GM19239 (cell line): ENCODE data around the gene PPP1R37.
A peak's percentile ranks its signal among the peaks of the same experiment; 100 is the strongest.

Source experiments
- DNase-seq: peaks from one replicate; pipeline ENCODE4 v3.0.0; 2011; ENCODE audit warnings: low spot score; ENCODE audit not compliant: insufficient read length
- FAIRE-seq: peaks from 2 replicates; lab custom pipeline; 2011; peaks lifted over from hg19 to GRCh38; lab: Jason Lieb, UNC

The PPP1R37 gene

GRCh38 chr19:45162608-45163143, 69.7 kb downstream of the PPP1R37 start:
- no peak for FAIRE-seq
- DNase-seq: no peak

DNA sequence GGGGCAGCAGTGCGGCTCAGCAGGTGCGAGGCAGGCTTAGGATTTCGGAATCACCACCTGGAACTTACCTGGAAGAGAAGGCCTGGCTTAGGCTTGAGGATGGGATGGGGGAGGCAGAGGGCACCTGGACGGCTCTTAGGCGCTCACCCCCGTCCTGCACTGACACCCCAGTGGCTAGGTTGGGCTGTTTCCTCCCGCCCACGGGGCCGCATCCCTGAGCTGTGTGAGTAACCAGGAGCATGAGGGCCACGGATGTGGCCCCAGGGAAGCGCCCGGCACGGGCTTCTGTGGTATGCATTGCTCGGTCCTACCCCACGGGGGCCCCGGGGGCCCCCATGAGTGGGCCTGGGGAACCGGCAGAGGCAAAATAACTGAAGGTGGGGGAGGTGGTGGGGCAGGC, 70.2 kb downstream of the PPP1R37 start:
- DNase-seq: no peak
- no peak for FAIRE-seq

- FAIRE-seq (no peak), DNase-seq (no peak)
Measured at GRCh38 chr19:45163751-45164460, 70.9 kb downstream of the PPP1R37 start.

DNA sequence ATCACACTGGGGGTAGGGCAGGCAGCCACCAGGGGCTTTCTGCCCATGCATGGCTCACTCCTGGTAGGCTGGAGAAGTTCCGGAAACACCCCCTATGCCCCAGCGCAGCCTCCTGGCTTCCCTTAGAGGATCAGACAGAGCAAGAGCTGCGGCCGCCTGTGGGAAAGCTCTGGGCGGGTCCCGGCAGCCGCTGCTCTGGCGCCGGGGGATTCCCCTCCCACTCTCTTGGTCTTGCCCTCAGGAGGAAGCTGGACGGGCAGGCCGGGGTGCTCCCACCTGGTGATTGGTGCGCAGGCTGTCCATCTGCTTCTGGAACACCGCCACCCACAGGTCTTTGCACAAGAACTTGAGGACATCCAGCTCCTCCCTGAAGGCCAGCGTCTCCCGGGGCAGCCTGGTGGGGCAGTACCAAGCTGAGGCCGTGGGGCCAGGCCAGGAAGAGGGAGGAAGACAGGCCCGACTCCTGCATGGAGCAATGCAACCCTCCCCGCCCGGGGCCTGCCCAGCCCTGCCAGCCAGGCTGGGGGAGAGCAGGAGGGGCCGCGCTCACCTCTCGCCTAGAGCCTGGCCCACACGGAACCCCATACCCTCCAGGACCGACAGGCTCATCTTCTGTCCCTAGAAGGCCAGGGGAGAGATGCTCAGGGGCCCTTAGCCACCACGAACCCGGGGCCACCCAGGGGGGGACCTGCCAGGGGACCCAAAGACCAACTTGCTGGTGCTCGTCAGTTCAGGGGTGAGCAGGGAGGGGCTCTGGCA, 71.8 kb downstream of the PPP1R37 start:
- FAIRE-seq: peak; percentile 93
- DNase-seq: peak; percentile 83

DNA sequence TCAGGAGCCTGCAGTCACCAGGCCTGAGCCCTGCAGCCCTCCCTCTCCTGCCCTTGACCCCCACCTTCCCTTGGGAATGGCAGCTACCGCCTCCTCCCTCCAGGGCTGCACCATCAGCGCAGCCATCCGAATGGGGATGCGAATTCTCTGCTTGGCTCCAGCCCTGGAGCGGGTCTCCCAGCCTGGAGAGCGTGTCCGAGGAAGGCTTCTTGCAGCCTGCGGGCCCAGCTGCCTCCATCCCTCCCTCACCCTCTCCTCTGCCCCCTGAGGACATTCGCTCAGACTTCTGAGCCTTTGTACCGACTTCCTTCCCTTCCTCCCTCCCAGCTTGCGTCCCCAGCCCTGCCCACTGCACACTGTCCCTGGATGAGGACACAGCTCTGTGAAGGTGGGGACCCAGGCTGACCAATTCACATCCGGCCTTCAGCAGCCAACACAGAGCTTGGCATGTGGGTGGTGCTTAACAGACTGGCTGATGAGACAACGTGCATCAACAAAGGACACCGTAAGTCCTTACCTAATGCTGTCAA, 73.8 kb downstream of the PPP1R37 start:
- FAIRE-seq (no peak), DNase-seq (no peak)

DNA sequence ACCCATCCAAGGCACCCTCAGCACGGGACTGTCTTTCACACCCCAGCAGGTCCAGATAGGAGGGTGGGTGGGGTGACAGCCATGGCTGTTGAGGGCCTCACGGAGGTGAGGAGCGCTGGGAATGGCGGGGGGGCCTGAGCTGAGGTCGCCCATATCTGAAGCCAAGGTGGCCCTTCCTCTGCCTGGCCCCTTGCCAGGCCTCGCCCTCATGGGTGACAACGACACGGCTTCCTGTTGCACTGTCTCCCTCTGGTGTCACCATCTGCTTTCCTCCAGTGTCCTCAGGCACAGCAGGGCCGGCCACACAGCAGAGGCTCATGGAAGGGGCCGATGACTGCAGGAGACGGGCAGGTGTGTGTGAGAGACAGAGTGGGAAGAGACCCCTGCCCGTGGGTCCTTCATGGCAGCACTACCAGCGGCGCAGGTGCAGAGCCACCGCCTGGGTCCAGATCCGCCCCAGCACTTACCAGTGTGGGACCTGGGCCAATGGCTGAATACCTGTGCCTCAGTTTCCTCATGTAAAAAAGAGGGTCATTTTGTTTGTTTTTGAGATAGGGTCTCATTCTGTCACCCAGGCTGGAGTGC, 75.9 kb downstream of the PPP1R37 start:
- DNase-seq (no peak), FAIRE-seq (no peak)

GRCh38 chr19:45169602-45170001, 76.6 kb downstream of the PPP1R37 start:
- FAIRE-seq (no peak), DNase-seq (no peak)

GRCh38 chr19:45170146-45171106, 77.4 kb downstream of the PPP1R37 start:
- no peak for DNase-seq
- FAIRE-seq: no peak

- FAIRE-seq (no peak), DNase-seq (no peak)
Measured at GRCh38 chr19:45171211-45171623, 78.2 kb downstream of the PPP1R37 start.

DNA sequence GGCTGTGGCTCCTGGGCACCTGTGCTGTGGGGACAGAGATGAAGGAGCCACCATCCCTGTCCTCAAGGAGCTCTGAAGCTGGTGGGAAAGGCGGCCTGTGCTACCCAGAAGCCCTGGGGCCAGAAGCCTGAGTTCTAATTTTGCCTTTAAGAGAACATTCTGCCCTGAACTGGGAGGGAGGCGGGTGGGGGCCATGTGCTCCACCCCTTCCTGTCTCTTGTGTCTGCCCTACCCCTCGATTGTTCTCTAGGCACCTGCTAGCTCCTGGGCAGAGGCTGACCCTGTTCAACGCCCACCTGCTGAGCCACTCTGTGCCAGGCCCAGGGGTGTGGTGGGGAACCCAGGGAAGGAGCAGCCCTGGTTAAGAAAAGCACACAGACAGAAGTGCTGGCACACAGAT, 79.2 kb downstream of the PPP1R37 start:
- FAIRE-seq (no peak), DNase-seq (no peak)

- FAIRE-seq (no peak), DNase-seq (no peak)
Measured at GRCh38 chr19:45172611-45173208, 79.7 kb downstream of the PPP1R37 start.

DNA sequence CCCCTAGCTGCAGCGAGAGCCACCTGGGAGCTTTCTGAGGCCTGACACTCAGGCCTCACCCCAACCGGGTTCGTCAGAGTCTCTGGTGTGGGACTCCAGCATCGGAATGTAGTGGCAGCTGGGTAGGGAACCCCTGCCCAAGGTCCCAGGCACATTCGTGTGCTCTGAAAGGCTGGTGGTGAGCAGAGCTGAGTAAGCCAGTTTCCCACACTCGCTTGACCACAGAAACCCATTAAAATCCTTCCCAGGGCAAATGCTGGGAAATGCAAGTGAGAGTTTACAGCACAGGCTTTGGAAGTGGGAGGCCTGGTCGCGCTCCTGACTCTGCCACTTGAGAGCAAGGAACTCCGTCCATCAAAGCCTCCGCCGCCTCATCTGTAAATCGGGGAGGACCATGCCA, 80.8 kb downstream of the PPP1R37 start:
- FAIRE-seq (no peak), DNase-seq (no peak)

- DNase-seq: no peak
- no peak for FAIRE-seq
Measured at GRCh38 chr19:45175515-45176345, 82.8 kb downstream of the PPP1R37 start.

DNA sequence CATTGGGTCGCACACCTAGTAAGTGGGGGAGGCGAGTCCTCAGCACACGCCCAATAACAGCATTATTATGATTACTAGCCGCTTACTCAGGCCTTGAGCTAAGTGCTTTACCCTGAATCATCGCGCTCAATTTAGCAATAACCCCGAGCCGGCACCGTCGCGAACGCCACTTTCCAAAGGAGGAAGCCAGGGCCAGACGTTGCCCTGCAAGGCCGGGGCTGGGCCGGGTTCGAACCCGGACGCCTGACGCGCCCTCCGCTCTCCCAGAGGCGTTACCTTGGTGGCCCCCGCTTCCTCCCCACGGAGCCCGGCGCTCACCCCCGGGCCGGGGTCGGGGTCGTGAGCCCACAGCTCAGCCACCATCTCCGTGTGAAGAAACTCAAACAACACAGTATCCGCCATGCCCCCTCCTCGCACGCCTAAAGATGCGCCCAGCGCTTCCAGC, 84.9 kb downstream of the PPP1R37 start, which contains the start of gene TRAPPC6A:
TSS of gene TRAPPC6A (minus strand) at position 421 of the 445 bp plus-strand sequence. CDS start at position 402, 19 bp downstream.
- DNase-seq (no peak), FAIRE-seq (no peak)

DNA sequence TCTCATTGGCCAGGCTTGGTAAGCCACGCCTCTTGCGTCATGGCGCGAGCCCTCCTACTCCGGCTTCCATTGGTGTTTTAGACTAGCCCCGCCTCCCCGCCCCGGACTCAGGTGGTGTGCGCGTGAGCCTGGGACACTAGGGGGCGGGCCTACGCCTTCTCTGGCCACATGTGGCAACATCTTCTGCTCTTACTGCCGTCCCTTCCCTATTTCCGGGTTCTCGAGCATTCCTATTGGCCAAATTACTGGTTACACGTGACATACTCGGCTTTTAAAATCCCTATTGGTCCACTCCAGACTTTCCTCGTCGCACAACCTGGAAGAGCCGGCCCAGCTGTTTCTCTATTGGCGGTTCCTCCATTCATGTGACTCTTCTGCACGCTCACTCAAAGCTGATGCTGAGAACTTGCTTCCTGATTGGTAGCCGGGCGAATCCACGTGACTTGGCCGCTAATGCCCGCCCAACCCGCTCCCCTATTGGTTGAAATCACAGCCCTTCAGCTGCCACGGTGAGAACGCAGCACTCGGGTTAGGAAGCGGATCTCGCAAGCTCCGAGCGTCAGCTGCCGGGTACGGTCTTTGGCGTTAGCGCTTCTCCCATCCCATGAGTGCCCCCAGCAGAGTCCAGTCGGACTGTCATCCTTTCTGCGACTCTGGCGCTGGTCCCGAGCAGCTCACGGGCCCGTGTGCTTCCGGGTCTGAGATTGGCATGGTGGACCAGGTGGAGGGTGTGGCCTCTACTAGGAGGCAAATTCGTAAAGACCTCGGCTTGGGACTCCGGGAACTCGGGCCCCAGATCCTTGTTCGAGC, 85.5 kb downstream of the PPP1R37 start, which contains the start of gene BLOC1S3:
TSS of gene BLOC1S3 (plus strand) at position 523 of the 810 bp plus-strand sequence. CDS start 513 bp downstream, outside the sequence.
- FAIRE-seq (peak; percentile 98), DNase-seq (peak; percentile 93)

- FAIRE-seq (no peak), DNase-seq (no peak)
Measured at GRCh38 chr19:45179072-45179891, 86.3 kb downstream of the PPP1R37 start.
